DND-41 (cell line): ENCODE data around the gene CABS1.

Experiments used
- ATAC-seq: fragments of 200-7000 bp; cut with Tn5 transposase; 3 replicates; pipeline ENCODE4 v1.9.1; 2021; ENCODE audit warnings: low read depth; ENCODE audit not compliant: insufficient read depth
- DNase-seq: peaks from one replicate; pipeline ENCODE4 v3.0.0-alpha.2; 2020
- H2AFZ ChIP-seq: 2 replicates; pipeline ENCODE4 v1.6.0; 2012; ENCODE audit warnings: low read depth, low read length
- H3K27ac ChIP-seq: 2 replicates; pipeline ENCODE4 v1.5.1; 2012; ENCODE audit warnings: low read length, inconsistent platforms
- H3K27me3 ChIP-seq: fragments of 200-600 bp; sonication (generic); 2 replicates; pipeline ENCODE4 v1.6.0; 2012; ENCODE audit warnings: low read length, mild to moderate bottlenecking, inconsistent platforms; ENCODE audit not compliant: insufficient read depth, poor library complexity
- H3K36me3 ChIP-seq: 2 replicates; pipeline ENCODE4 v1.5.1; 2012; ENCODE audit warnings: low read length, inconsistent platforms; ENCODE audit not compliant: insufficient read depth
- H3K4me1 ChIP-seq: 2 replicates; pipeline ENCODE4 v1.5.1; 2012; ENCODE audit warnings: mild to moderate bottlenecking, low read length; ENCODE audit not compliant: insufficient read depth
- H3K4me2 ChIP-seq: 2 replicates; pipeline ENCODE4 v1.6.0; 2012; ENCODE audit warnings: mild to moderate bottlenecking, moderate library complexity, low read length, inconsistent platforms; ENCODE audit not compliant: insufficient read depth
- H3K4me3 ChIP-seq, 2 experiments: fragments of 200-600 bp in 1 of 2; shearing (Covaris generic) in 1 of 2; 2 replicates each; pipeline ENCODE4 v1.5.1; 2012 to 2016; ENCODE audit warnings: inconsistent platforms in 2 of 2, low read length in 2 of 2, mild to moderate bottlenecking in 2 of 2, low read depth in 1 of 2, moderate library complexity in 1 of 2
- H3K79me2 ChIP-seq: 2 replicates; pipeline ENCODE4 v1.6.0; 2012; ENCODE audit warnings: low read length, inconsistent platforms; ENCODE audit not compliant: insufficient read depth
- H3K9ac ChIP-seq: 2 replicates; pipeline ENCODE4 v1.6.0; 2012; ENCODE audit warnings: low read depth, mild to moderate bottlenecking, inconsistent platforms, low read length, moderate library complexity
- H3K9me3 ChIP-seq: 2 replicates; pipeline ENCODE4 v1.5.1; 2012; ENCODE audit warnings: low read length, moderate library complexity, mild to moderate bottlenecking, inconsistent platforms; ENCODE audit not compliant: insufficient read depth, severe bottlenecking
- H4K20me1 ChIP-seq: 2 replicates; pipeline ENCODE4 v1.6.0; 2012; ENCODE audit warnings: low read length; ENCODE audit not compliant: insufficient read depth
- EZH2 ChIP-seq: IDR thresholded peaks from 3 replicates; pipeline ENCODE4 v1.6.1; 2012; ENCODE audit warnings: borderline replicate concordance, low read depth, mild to moderate bottlenecking, moderate library complexity, low read length, inconsistent platforms; ENCODE audit not compliant: severe bottlenecking
- TF ChIP-seq, protein P1 (sequence below): IDR thresholded peaks from 2 replicates; pipeline ENCODE4 v1.5.1; 2012; ENCODE audit warnings: borderline replicate concordance, low read length, moderate library complexity, mild to moderate bottlenecking; ENCODE audit not compliant: poor library complexity, severe bottlenecking; ENCODE audit errors: extremely low read depth

CABS1 gene

GRCh38 chr4:70298051-70298450 is 36.7 kb upstream of the CABS1 start:
- Histone ChIP-seq H3K27me3 (no peaks in the 10 kb centered on the region), H3K36me3 (no peaks in the 10 kb centered on the region), H3K9ac (no peak overlapping the region), H3K79me2 (no peaks in the 10 kb centered on the region), H3K4me1 (no peaks in the 10 kb centered on the region), H3K9me3 (no peaks in the 10 kb centered on the region), H4K20me1 (no peaks in the 10 kb centered on the region), H3K4me3 (no peak overlapping the region), H3K27ac (no peak overlapping the region), H2AFZ (no peak overlapping the region), H3K4me2 (no peak overlapping the region)
- no peak for ATAC-seq
- TF ChIP-seq EZH2: no peak
- TF ChIP-seq, protein P1, sequence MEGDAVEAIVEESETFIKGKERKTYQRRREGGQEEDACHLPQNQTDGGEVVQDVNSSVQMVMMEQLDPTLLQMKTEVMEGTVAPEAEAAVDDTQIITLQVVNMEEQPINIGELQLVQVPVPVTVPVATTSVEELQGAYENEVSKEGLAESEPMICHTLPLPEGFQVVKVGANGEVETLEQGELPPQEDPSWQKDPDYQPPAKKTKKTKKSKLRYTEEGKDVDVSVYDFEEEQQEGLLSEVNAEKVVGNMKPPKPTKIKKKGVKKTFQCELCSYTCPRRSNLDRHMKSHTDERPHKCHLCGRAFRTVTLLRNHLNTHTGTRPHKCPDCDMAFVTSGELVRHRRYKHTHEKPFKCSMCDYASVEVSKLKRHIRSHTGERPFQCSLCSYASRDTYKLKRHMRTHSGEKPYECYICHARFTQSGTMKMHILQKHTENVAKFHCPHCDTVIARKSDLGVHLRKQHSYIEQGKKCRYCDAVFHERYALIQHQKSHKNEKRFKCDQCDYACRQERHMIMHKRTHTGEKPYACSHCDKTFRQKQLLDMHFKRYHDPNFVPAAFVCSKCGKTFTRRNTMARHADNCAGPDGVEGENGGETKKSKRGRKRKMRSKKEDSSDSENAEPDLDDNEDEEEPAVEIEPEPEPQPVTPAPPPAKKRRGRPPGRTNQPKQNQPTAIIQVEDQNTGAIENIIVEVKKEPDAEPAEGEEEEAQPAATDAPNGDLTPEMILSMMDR: no peak
- DNase-seq: no peak

DNA sequence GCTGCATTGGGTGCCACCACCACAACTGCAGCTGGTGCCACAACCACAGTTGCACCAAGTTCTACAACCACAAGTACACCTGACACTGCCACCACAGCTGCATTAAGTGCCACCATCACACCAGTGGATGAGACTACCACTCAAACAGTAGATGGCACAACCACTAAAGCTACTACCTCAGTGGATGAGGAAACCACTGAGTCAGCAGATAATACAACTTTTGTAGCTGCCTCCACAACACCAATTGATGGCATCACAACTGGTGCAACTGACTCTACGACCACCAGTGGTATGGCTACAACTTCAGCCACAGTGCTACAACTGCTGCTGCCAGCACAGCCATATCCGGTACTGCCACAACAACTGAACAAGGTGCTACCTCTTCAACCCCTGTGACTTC is 35.1 kb upstream of the CABS1 start:
- H3K27me3 ChIP-seq: no peaks in the 10 kb centered on the region
- H3K27ac ChIP-seq: no peak overlapping the region
- no peak overlapping the region for H3K4me2 ChIP-seq
- no peak for ATAC-seq
- H3K79me2 ChIP-seq: no peaks in the 10 kb centered on the region
- no peak overlapping the region for H3K4me3 ChIP-seq
- no peaks in the 10 kb centered on the region for H4K20me1 ChIP-seq
- no peak overlapping the region for H2AFZ ChIP-seq
- TF ChIP-seq, protein P1: no peak
- no peak for TF ChIP-seq EZH2
- no peaks in the 10 kb centered on the region for H3K9me3 ChIP-seq
- no peaks in the 10 kb centered on the region for H3K36me3 ChIP-seq
- H3K9ac ChIP-seq: no peak overlapping the region
- no peak for DNase-seq
- no peaks in the 10 kb centered on the region for H3K4me1 ChIP-seq

DNA sequence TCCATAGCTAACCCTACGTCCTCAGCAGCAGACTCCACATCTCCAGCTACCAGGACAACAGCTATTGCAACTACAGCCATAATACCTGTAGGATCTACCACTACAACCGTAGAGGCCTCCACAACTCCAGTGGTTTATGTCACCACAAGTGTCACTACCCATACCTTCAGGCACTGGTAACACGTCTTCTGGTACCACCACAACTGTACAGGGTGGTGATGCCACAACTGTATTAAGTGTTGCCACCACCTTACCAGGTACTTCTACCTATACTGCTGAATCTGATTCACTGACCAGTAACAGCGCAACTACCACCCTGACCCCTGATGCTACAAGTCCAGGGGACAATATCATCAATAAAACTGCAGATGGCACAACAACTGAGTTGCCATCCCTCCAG is 34.6 kb upstream of the CABS1 start:
- no peaks in the 10 kb centered on the region for H3K27me3 ChIP-seq
- TF ChIP-seq, protein P1: no peak
- TF ChIP-seq EZH2: no peak
- H3K79me2 ChIP-seq: no peaks in the 10 kb centered on the region
- H3K9me3 ChIP-seq: no peaks in the 10 kb centered on the region
- H4K20me1 ChIP-seq: no peaks in the 10 kb centered on the region
- H3K4me1 ChIP-seq: no peaks in the 10 kb centered on the region
- H3K4me2 ChIP-seq: no peak overlapping the region
- no peaks in the 10 kb centered on the region for H3K36me3 ChIP-seq
- no peak overlapping the region for H3K27ac ChIP-seq
- no peak overlapping the region for H2AFZ ChIP-seq
- H3K9ac ChIP-seq: no peak overlapping the region
- DNase-seq: no peak
- no peak overlapping the region for H3K4me3 ChIP-seq
- no peak for ATAC-seq

- TF ChIP-seq, protein P1: no peak
- TF ChIP-seq EZH2: no peak
- H3K4me3 ChIP-seq: no peak overlapping the region
These were observed 31.7 kb upstream of the CABS1 start for GRCh38 chr4:70303090-70303489.

More at GRCh38 chr4:70303090-70303489, 31.7 kb upstream of the CABS1 start:
- ATAC-seq (no peak), DNase-seq (no peak)
- no peaks in the 10 kb centered on the region for H3K4me1 ChIP-seq
- H3K9ac ChIP-seq: no peak overlapping the region
- H3K79me2 ChIP-seq: no peaks in the 10 kb centered on the region
- H3K27me3 ChIP-seq: no peaks in the 10 kb centered on the region
- H2AFZ ChIP-seq: no peak overlapping the region
- H3K27ac ChIP-seq: no peak overlapping the region
- no peaks in the 10 kb centered on the region for H3K9me3 ChIP-seq
- no peaks in the 10 kb centered on the region for H3K36me3 ChIP-seq
- no peak overlapping the region for H3K4me2 ChIP-seq
- H4K20me1 ChIP-seq: no peaks in the 10 kb centered on the region
